GM12874 (cell line): ENCODE data around the gene NHLH1.

Experiments
- TF ChIP-seq, protein P1 (sequence below): IDR thresholded peaks from 2 replicates; pipeline ENCODE4 v1.5.1; 2011; ENCODE audit warnings: low read depth, mild to moderate bottlenecking, control low read depth, low read length, moderate library complexity; ENCODE audit not compliant: insufficient read depth

NHLH1 gene

DNA sequence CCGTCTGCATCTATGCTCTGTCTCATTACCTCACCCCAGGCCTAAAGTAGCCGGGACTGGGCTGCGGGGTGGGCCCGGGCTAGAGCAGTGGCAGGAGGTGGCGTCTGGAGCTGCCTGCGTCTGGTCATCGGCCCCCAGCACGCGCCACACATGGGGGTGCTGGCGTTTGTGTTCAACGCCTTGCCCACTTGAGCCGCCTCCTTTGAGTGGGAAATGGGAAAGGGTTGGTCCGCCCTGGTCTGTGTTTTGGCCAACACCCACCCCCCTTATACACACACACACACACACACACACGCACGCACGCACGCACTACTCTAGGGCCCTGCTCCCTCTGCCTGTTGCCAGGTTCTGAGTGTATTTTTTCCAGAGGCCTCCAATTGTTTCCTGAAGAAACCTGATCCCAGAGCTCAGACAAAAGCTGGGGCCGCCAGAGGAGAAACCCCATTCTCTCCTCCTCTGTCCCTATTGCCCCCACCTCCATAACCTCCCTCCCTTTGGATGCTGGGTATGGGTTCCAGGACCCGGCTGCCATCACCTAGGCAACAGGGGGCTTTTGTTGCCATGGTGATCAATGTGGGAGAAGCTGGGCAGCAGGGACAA lies 43.6 kb downstream of the NHLH1 start:
- TF ChIP-seq, protein P1, sequence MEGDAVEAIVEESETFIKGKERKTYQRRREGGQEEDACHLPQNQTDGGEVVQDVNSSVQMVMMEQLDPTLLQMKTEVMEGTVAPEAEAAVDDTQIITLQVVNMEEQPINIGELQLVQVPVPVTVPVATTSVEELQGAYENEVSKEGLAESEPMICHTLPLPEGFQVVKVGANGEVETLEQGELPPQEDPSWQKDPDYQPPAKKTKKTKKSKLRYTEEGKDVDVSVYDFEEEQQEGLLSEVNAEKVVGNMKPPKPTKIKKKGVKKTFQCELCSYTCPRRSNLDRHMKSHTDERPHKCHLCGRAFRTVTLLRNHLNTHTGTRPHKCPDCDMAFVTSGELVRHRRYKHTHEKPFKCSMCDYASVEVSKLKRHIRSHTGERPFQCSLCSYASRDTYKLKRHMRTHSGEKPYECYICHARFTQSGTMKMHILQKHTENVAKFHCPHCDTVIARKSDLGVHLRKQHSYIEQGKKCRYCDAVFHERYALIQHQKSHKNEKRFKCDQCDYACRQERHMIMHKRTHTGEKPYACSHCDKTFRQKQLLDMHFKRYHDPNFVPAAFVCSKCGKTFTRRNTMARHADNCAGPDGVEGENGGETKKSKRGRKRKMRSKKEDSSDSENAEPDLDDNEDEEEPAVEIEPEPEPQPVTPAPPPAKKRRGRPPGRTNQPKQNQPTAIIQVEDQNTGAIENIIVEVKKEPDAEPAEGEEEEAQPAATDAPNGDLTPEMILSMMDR, result no peak

DNA sequence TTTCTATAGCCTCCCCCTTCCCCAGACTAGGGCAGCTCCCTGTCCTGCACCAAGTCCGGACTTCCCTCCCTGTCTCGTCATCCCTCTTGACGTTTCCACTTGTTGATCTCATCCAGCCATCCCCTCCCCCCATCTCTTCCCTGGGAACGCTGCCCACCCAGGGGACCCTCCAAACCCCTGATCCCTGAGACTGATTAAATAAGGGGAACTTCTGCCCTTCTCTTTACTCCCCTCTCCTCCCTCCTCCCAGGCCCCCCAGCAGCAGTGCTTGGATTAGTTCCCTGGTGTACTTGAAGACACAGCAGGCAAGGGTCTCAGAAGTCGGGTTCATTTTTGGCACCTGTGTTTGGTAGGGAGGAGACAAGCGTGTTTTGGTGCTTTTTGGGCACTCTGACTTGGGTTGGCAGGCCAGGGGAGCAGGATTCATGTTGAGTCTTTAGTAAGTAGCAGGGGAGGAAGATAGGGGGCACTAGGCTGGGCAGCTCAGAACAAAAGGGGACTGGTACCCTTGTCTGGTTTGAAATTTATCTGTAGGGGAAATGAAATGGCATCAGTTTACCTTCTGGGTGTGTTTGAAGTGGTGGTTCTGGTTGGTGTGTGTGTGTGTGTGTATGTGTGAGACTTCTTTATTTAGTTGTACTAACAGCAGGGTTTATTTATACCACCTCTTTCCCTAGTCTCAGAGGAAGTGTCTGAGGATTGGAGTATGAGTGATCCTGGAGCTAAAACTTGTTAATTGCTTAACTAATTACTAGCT lies 44.6 kb downstream of the NHLH1 start:
- TF ChIP-seq, protein P1, result no peak

DNA sequence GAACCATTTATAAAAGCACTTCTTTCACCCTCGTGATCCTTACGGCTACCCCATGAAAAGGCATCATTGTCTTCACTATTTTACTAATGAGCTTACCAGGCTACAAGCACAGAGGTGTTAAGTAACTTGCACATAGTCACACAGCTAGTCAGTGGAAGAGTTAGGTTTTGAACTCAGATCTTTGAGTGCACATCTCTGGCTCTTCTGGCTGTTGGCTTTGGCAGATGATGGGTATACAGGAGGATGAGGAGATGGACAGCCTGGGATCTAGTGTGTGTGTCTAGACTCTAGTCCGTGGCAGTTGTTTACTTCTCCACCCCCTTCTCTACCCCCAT lies 45.1 kb downstream of the NHLH1 start:
- TF ChIP-seq, protein P1, result no peak

DNA sequence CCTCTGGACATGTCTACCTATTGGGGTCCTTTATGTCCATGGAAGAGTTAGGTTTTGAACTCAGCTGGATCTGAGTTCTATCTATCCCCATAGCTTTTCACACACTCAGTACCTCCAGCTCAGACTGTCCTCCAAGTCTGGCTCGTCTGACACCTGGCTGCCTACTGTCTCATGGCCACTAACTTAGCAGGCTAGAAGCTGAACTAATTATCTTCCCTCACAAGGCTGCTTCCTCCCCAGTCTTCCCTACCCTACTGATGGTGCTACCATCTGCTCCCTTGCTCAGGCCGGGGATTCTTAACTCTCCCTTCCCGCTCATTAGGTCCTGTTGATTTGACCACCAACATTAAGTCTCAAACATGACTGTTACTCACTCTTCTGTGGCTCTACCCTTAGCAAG lies 46.8 kb downstream of the NHLH1 start:
- TF ChIP-seq, protein P1, result no peak

DNA sequence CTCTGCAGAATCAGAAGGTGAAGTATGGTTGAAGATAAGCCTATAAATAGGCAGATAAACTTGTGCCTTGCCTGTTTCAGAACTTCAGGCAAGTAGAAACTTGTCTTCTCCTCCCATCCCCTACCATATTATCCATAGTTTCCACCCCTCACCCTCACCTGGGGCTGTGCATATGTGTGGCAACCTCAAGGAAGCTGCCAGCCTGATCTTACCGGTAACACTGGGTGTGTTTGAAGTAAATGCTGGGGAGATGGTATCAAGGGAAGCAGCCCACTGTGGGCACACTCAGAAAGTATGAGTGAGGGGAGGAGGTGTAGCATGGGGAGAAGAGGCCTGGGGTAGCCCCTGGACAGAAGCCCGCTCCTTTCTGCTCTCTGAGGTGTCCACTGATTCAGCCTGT lies 48.0 kb downstream of the NHLH1 start:
- TF ChIP-seq, protein P1, result no peak

DNA sequence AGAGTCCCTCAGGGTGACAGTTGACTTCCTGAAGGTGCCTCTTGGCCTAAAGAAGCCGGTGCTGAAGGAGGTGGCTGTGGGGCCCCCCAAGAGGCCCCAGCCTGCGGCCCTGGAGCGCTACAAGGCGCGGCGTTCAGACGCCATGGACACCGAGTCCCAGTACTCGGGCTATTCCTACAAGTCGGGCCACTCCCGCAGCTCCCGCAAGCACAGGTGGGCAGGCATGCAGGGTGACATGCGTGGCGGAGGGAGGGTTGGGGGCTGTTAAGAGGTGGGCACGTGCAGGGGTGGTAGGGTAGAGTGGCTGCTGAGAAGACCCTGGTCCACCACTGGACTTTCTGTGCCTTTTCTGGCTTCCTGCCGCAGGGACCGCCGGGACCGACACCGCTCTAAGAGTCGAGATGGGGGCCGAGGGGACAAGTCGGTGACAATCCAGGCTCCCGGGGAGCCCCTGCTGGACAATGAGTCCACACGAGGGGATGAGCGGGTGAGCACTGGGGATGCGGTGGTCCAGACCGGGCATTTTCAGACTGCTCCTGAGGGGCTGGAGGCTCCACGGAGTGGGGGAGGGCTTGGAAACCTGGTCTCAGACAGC lies 48.9 kb downstream of the NHLH1 start:
- TF ChIP-seq, protein P1, result no peak

DNA sequence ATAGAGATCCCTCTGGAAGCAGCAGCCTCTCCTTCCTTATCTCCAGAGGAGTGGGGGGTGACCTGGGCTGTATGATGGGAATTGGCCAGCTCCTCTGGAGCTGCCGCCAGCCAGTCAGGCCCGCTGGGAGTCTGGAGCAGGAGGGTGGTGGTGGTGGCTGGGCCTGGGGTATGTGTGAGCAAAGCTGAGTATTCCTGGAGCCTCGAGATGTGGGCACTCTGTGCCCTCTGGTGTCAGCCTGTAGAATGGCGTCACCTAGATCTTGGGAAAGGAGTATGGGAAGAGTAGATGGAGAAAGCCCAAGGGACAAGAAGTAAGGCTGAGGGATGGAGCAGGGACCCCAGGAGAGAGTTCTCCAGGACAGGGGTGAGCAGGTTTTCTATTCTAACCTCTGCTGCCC lies 49.5 kb downstream of the NHLH1 start:
- TF ChIP-seq, protein P1, result peak; percentile 33
